H9 (cell line): Measurements from ENCODE around the gene FARS2. TPM values are rescaled to one million over a fixed set of nuclear protein-coding genes. Genes with fewer than 3 reads are reported as not detected.

Source experiments
- DNase-seq: peaks from one replicate; pipeline ENCODE4 v3.0.0-alpha.2; 2017
- H2AFZ ChIP-seq: one replicate; pipeline ENCODE4 v1.6.1; 2013; ENCODE audit warnings: mild to moderate bottlenecking, low read length, control low read depth, moderate library complexity
- H2AK5ac ChIP-seq: 2 replicates; pipeline ENCODE4 v1.6.1; 2013; ENCODE audit warnings: low read length, control low read depth, mixed read lengths; ENCODE audit not compliant: insufficient read length
- H2BK120ac ChIP-seq: one replicate; pipeline ENCODE4 v1.6.1; 2013; ENCODE audit warnings: low read depth, mild to moderate bottlenecking, low read length, control low read depth, inconsistent platforms; ENCODE audit not compliant: poor library complexity, severe bottlenecking
- H2BK12ac ChIP-seq: 2 replicates; pipeline ENCODE4 v1.6.1; 2013; ENCODE audit warnings: low read length, control low read depth, mixed read lengths, low read depth; ENCODE audit not compliant: insufficient read length
- H2BK15ac ChIP-seq: 2 replicates; pipeline ENCODE4 v1.6.1; 2013; ENCODE audit warnings: low read depth, low read length, control low read depth
- H2BK20ac ChIP-seq: one replicate; pipeline ENCODE4 v1.6.1; 2013; ENCODE audit warnings: low read depth, mild to moderate bottlenecking, low read length, control low read depth, inconsistent platforms; ENCODE audit not compliant: poor library complexity, severe bottlenecking
- H2BK5ac ChIP-seq: 2 replicates; pipeline ENCODE4 v1.6.1; 2013; ENCODE audit warnings: low read length, control low read depth, mixed read lengths; ENCODE audit not compliant: insufficient read length
- H3K14ac ChIP-seq: 2 replicates; pipeline ENCODE4 v1.6.1; 2013; ENCODE audit warnings: low read length, control low read depth; ENCODE audit not compliant: insufficient read depth
- H3K18ac ChIP-seq: 2 replicates; pipeline ENCODE4 v1.6.1; 2013; ENCODE audit warnings: low read depth, mild to moderate bottlenecking, mixed read lengths, low read length, control low read depth; ENCODE audit not compliant: insufficient read length
- H3K23ac ChIP-seq: 2 replicates; pipeline ENCODE4 v1.6.1; 2013; ENCODE audit warnings: low read length, control low read depth, mixed read lengths, low read depth; ENCODE audit not compliant: insufficient read length
- H3K23me2 ChIP-seq: 2 replicates; pipeline ENCODE4 v1.6.1; 2013; ENCODE audit warnings: low read depth, mild to moderate bottlenecking, mixed read lengths, low read length, control low read depth; ENCODE audit not compliant: insufficient read length, poor library complexity, severe bottlenecking
- H3K27ac ChIP-seq: 2 replicates; pipeline ENCODE4 v1.5.1; 2013; ENCODE audit warnings: low read length, control low read depth, mixed read lengths, low read depth; ENCODE audit not compliant: insufficient read length
- H3K27me3 ChIP-seq: 2 replicates; pipeline ENCODE4 v1.6.1; 2013; ENCODE audit warnings: low read length, control low read depth, inconsistent platforms; ENCODE audit not compliant: insufficient read depth
- H3K4ac ChIP-seq: 2 replicates; pipeline ENCODE4 v1.6.1; 2013; ENCODE audit warnings: low read depth, mild to moderate bottlenecking, control low read depth, inconsistent platforms, low read length, moderate library complexity
- H3K4me1 ChIP-seq: 2 replicates; pipeline ENCODE4 v1.6.1; 2013; ENCODE audit warnings: low read length, control low read depth, inconsistent platforms; ENCODE audit not compliant: insufficient read depth
- H3K4me2 ChIP-seq: 2 replicates; pipeline ENCODE4 v1.6.1; 2013; ENCODE audit warnings: low read length, control low read depth, mixed read lengths; ENCODE audit not compliant: insufficient read length, insufficient read depth
- H3K56ac ChIP-seq: 2 replicates; pipeline ENCODE4 v1.6.1; 2013; ENCODE audit warnings: low read depth, mild to moderate bottlenecking, mixed read lengths, low read length, control low read depth; ENCODE audit not compliant: insufficient read length
- H3K79me1 ChIP-seq: 2 replicates; pipeline ENCODE4 v1.6.1; 2013; ENCODE audit warnings: low read depth, mild to moderate bottlenecking, moderate library complexity, low read length, control low read depth, inconsistent platforms; ENCODE audit not compliant: insufficient read depth, poor library complexity, severe bottlenecking
- H3K79me2 ChIP-seq: 2 replicates; pipeline ENCODE4 v1.6.1; 2013; ENCODE audit warnings: low read length, control low read depth, inconsistent platforms; ENCODE audit not compliant: insufficient read depth
- H3K9ac ChIP-seq: 2 replicates; pipeline ENCODE4 v1.6.1; 2013; ENCODE audit warnings: low read length, control low read depth, mixed read lengths; ENCODE audit not compliant: insufficient read length; ENCODE audit errors: extremely low read depth
- H3K9me3 ChIP-seq: one replicate; pipeline ENCODE4 v1.6.1; 2013; ENCODE audit warnings: low read depth, low read length, inconsistent platforms; ENCODE audit not compliant: control insufficient read depth
- H3T11ph ChIP-seq: one replicate; pipeline ENCODE4 v1.6.1; 2013; ENCODE audit warnings: mild to moderate bottlenecking, low read length, control low read depth, inconsistent platforms
- H4K20me1 ChIP-seq: one replicate; pipeline ENCODE4 v1.6.1; 2013; ENCODE audit not compliant: control insufficient read depth, insufficient read length, insufficient read depth
- H4K5ac ChIP-seq: 2 replicates; pipeline ENCODE4 v1.6.1; 2013; ENCODE audit warnings: low read depth, mild to moderate bottlenecking, mixed read lengths, low read length, control low read depth; ENCODE audit not compliant: insufficient read length
- H4K8ac ChIP-seq: replicated peaks from 2 replicates; pipeline ENCODE4 v1.6.1; 2013; ENCODE audit warnings: low read length, control low read depth, mixed read lengths, low read depth; ENCODE audit not compliant: insufficient read length
- H4K91ac ChIP-seq: 2 replicates; pipeline ENCODE4 v1.6.1; 2013; ENCODE audit warnings: low read depth, mild to moderate bottlenecking, moderate library complexity, mixed read lengths, low read length, control low read depth; ENCODE audit not compliant: insufficient read length
- H3K27ac Mint-ChIP-seq, 3 experiments: 2 replicates in 2 of 3; 3 replicates in 1 of 3; pipeline ENCODE4 v1.8.0; 2020 to 2021; ENCODE audit warnings: mixed read lengths in 3 of 3, mild to moderate bottlenecking in 1 of 3, moderate library complexity in 1 of 3
- H3K27me3 Mint-ChIP-seq: 2 replicates; pipeline ENCODE4 v1.8.0; 2021; ENCODE audit warnings: low read depth, mild to moderate bottlenecking, moderate library complexity, mixed read lengths
- H3K36me3 Mint-ChIP-seq, 3 experiments: 2 replicates in 2 of 3; 3 replicates in 1 of 3; pipeline ENCODE4 v1.8.0; 2020 to 2021; ENCODE audit warnings: low read depth in 3 of 3, mixed read lengths in 3 of 3; ENCODE audit not compliant: insufficient read depth in 1 of 3
- H3K4me1 Mint-ChIP-seq, 2 experiments: 2 replicates each; pipeline ENCODE4 v1.8.0; 2020; ENCODE audit warnings: mixed read lengths in 2 of 2
- H3K4me3 Mint-ChIP-seq, 2 experiments: 2 replicates in 1 of 2; 3 replicates in 1 of 2; pipeline ENCODE4 v1.8.0; 2020 to 2021; ENCODE audit warnings: mild to moderate bottlenecking in 2 of 2, mixed read lengths in 2 of 2, moderate library complexity in 1 of 2
- H3K9me3 Mint-ChIP-seq, 2 experiments: 2 replicates in 1 of 2; 3 replicates in 1 of 2; pipeline ENCODE4 v1.8.0; 2020; ENCODE audit warnings: mild to moderate bottlenecking in 2 of 2, mixed read lengths in 2 of 2, moderate library complexity in 1 of 2
- CTCF ChIP-seq: fragments of 200-600 bp; sonication (generic); conservative IDR thresholded peaks from 3 replicates; pipeline ENCODE4 v1.8.0; 2021; ENCODE audit warnings: antibody characterized with exemption, mild to moderate bottlenecking
- WGBS: extraction: QIAGEN DNeasy Blood & Tissue Kit; methylation state at CpG from one replicate; pipeline ENCODE4 v1.1.7; 2013; ENCODE audit warnings: missing lambda C conversion rate, low lambda C conversion rate, mixed read lengths; ENCODE audit not compliant: insufficient read length; ENCODE audit errors: extremely low coverage; 5-methylcytosine and 5-hydroxymethylcytosine counted together
- total RNA-seq: library from RNA; stranded (reverse); gene quantifications from 2 replicates; pipeline ENCODE4 v1.2.1, GENCODE V29; 2021

FARS2 gene
- total RNA-seq, 1 experiment from 2014 or later = 8.5 TPM

DNA sequence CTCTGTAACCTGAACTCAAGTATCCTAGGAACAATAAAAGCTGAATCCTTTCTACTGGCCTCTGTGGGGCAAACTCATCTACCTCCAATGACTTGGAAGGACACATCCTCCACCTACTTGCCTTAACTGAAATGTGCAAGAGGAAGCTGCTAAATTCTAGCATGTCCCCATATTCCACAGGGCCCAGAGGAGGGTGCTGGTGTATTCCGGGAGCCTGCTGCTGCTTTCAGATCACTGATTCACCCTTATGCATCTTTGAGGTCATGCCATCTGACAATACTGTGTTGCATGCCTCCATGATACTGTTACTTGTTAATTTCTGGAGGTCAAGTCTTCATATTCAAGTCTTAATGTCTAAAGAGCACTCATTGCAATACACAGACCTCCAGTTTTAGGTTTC lies 40.9 kb upstream of the FARS2 start:
- H4K5ac ChIP-seq = no peak overlapping the region
- no peak overlapping the region for H2BK12ac ChIP-seq
- WGBS = no CpG with 5 or more reads among the region's 1 CpG
- no peak overlapping the region for H2AK5ac ChIP-seq
- H2AFZ ChIP-seq = no peak overlapping the region
- H4K8ac ChIP-seq = no peak overlapping the region
- H3K9me3 Mint-ChIP-seq = no peaks in the 10 kb centered on the region
- H3K27me3 Mint-ChIP-seq = no peaks in the 10 kb centered on the region
- no peak overlapping the region for H3K4me2 ChIP-seq
- H3K79me1 ChIP-seq = no peaks in the 10 kb centered on the region
- no peaks in the 10 kb centered on the region for H3K9me3 ChIP-seq
- no peak overlapping the region for H4K91ac ChIP-seq
- H2BK20ac ChIP-seq = no peak overlapping the region
- no peak overlapping the region for H3K27ac ChIP-seq
- H2BK5ac ChIP-seq = no peak overlapping the region
- H3K4me1 Mint-ChIP-seq = peaks cover 4 to 8% of the 10 kb centered on the region in 2 experiments
- H3K4me1 ChIP-seq = no peaks in the 10 kb centered on the region
- no peak overlapping the region for H3K14ac ChIP-seq
- H3K56ac ChIP-seq = no peak overlapping the region
- H2BK15ac ChIP-seq = no peak overlapping the region
- H3K27ac Mint-ChIP-seq = no peak overlapping the region
- TF ChIP-seq CTCF = no peak
- H3K18ac ChIP-seq = no peak overlapping the region
- H3K4me3 Mint-ChIP-seq = no peak overlapping the region
- DNase-seq = no peak
- no peaks in the 10 kb centered on the region for H3K79me2 ChIP-seq
- no peak overlapping the region for H3K4ac ChIP-seq
- no peaks in the 10 kb centered on the region for H4K20me1 ChIP-seq
- no peaks in the 10 kb centered on the region for H3K27me3 ChIP-seq
- H3K9ac ChIP-seq = no peak overlapping the region
- peaks cover 0 to 3% (median 0%) of the 10 kb centered on the region in 3 experiments; a peak in 3 of 7 replicates for H3K36me3 Mint-ChIP-seq
- no peak overlapping the region for H2BK120ac ChIP-seq
- H3T11ph ChIP-seq = no peak overlapping the region
- H3K23me2 ChIP-seq = no peaks in the 10 kb centered on the region
- H3K23ac ChIP-seq = no peak overlapping the region
